Cardiac septum (tissue), 1 donor: ENCODE results near the gene MISP. TPM values are rescaled to one million over a fixed set of nuclear protein-coding genes. Genes with fewer than 3 reads are reported as not detected.
A peak's percentile ranks its signal among the peaks of the same experiment; 100 is the strongest.
"Not testable (repeated sequence)": the region's sequence is repeated elsewhere in the genome, so short reads cannot be mapped to it uniquely, and the experiment has no call there.

Experiments
- DNase-seq: peaks from one replicate; pipeline ENCODE4 v3.0.0-alpha.2; 2020; ENCODE audit warnings: low spot score
- intact Hi-C: fragments of 100-400 bp; cut with DNase I; formaldehyde crosslinking; loops from one replicate; pipeline ENCODE4 v1.14.0; 2022
- total RNA-seq: library from RNA; stranded (reverse); fragmentation: NEBNext Ultra II Directional; extraction: Animal tissue kit (Norgen Biotek cat#: 25700); gene quantifications from one replicate; pipeline ENCODE4 v1.2.1, GENCODE V29; 2021
- donor health status: DM: no; HTN: no; CAD: no.

The MISP gene
- total RNA-seq, 1 donor from 2014 or later, result not detected

DNA sequence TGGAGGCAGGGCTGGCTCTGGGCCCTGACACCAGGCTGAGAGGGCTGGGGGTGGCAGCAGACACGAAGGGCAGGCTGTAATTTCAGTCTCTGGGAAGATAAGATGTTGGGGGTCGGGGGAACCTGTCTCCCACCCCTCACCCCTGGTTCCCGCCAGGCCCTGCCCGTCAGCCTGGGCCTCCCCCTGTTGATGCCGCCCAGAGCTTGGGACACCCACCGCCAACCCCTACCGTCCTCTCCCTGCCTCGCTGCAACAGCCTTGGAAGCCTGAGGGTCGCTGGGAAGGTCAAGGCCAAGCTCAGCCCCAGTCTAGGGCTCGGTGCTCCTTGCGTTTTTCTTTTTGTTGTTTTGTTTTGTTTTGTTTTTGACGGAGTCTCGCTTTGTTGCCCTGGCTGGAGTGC, 27.7 kb upstream of the MISP start:
- no peak for DNase-seq
- intact Hi-C loops, result no loop called here

DNA sequence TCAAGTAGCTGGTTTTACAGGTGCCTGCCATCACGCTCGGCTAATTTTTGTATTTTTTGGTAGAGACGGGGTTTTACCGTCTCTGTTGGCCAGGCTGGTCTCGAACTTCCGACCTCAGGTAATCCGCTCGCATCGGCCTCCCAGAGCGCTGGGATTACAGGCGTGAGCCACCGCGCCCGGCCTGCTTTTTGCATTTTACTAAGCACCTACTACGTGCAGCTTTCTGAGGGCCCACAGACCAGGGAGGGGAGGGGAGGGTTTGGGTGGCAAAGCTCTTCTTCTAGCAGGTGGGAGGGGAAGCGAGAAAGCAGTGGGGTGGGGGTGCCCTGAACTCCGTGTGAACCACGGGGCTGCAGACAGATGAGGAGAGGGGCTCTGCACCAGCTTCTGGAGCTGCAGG, 27.2 kb upstream of the MISP start:
- DNase-seq, result no peak
- intact Hi-C loops, result no loop called here

DNA sequence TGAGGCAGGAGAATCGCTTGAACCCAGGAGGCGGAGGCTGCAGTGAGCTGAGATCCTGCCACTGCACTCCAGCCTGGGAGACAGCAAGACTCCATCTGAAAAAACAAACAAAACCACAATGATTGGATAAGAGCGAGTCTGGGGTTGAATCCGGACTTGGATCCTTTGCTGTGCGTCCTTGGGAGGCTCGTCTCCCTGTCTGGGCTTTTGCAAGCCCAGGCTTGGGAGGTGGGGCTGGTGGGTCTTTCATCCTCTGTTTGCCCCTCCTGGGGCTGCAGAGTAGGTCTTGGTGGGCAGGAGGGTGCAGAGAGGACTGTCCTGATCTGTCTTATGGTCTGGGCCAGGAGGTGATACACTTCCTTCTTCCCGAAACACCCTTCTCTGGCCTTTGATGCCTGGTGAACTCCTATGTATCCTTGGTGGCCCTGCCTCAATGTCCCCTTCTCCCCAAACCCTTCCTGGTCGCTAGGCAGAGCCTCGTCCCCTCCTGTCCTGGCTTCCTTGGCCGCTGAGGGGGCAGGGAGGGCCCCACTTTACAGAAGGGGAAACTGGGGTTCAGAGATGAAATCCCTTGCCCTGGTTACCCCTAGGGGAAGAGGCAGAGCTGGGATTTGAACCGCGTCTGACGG, 25.3 kb upstream of the MISP start:
- intact Hi-C loops, result no loop called here
- DNase-seq, result no peak

DNA sequence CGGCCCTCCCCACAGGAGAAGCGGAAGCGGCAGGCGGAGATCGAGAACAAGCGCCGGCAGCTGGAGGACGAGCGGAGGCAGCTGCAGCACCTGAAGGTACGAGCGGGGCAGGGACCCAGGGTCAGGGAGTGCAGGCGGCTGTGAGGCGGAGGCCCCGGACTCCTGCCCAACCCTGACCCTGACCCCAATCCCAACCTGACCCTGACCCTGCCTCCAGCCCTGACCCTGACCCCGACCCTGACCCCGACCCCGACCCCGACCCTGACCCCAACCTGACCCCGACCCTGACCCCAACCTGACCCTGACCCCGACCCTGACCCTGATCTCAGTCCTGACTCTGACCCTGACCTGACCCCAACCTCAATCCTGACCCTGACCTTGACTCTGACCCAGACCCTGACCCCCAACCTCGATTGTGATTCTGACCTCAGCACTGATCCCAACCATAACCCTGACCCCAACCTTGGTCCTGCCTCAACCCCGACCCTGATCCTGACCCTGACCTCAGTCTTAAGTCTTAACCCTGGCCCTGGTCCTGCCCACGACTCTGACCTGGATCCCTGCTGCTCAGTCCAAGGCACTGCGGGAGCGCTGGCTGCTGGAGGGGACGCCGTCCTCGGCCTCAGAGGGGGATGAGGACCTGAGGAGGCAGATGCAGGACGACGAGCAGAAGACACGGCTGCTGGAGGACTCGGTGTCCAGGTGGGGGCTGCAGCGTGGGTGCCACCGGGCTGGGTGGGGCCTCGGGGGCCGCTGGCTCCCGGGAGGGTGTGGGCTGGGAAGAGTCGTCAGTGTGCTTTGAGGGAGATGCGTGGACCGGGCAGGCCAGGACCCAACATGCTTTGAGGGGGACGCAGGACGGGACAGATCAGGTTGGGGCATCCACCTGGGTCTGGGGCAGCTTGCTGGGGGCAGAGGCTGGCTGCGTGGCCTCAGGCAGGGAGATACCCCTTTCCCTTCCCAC, 23.6 kb upstream of the MISP start:
- DNase-seq, result no peak

DNA sequence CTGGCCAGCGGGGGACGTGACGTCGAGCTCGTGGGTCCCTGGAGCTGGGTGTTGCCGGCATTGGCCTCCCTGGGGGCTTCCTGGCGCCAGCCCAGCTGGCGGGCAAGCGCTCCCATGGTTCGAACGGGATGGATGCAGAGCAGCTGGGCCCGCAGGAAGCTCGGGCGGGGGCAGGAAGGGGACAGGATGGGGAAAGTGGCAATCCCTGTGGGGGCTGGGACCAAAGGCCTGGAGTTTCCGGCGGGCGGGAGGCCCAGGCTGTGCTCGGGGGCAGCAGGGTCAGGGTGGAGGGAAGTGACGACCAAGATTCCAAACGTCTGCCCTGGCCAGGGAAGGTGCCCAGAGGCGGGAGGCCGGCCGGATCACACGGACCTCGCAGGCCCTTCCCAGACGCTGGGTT, 22.9 kb upstream of the MISP start:
- intact Hi-C loops, result no loop called here

More for the DNA sequence above, 23.6 kb upstream of the MISP start:
- intact Hi-C loops, result no loop called here

DNA sequence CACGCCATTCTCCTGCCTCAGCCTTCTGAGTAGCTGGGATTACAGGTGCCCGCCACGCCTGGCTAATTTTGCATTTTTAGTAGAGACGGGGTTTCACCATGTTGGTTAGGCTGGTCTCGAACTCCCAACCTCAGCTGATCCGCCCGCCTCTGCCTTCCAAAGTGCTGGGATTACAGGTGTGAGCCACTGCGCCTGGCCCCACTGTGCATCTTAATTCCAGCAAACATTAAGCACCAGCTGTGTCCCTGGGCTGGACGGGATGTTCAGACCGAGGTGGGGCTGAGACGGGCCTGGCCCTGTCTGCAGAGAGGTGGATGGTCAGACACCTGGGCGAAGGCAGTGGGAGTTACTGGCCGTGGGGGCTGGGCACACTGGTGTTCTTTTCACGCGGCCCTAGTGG, 21.3 kb upstream of the MISP start:
- DNase-seq, intact Hi-C loops: not testable (repeated sequence)

More for the DNA sequence above, 22.9 kb upstream of the MISP start:
- DNase-seq, result peak; percentile 82

DNA sequence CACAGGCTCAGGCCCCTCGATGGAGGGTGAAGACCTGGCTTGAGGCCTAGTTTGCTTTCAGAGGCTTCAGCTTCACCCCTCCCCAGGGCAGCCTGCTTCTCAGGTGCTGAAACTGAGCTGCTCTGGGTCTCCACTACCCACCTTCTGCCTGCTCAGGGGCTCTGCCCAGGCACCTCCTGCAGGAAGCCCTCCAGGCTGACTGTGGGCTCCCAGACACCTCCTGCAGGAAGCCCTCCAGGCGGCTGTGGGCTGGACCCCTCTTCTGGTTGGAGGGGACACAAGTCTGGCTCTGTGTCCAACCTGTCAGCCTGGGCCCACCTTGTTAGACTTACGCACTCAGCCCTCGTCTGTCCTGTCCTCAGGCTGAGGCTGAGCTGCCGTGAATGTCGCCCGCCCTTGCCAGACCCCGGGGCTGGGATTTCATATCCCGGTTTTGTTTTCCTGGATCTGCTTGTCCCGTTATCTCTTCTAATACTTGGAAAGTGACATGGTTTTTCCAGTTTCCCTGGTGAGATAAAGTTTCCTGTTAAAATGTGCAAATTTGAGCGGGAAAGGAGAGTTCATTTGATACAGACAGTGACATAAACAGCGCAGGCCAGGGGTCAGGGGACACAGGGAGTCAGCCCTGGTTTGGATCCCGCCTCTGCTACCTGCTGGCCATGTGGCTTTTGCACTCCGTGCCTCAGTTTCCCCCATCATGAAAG, 20.8 kb upstream of the MISP start:
- DNase-seq, result no peak
- intact Hi-C loops, result no loop called here

DNA sequence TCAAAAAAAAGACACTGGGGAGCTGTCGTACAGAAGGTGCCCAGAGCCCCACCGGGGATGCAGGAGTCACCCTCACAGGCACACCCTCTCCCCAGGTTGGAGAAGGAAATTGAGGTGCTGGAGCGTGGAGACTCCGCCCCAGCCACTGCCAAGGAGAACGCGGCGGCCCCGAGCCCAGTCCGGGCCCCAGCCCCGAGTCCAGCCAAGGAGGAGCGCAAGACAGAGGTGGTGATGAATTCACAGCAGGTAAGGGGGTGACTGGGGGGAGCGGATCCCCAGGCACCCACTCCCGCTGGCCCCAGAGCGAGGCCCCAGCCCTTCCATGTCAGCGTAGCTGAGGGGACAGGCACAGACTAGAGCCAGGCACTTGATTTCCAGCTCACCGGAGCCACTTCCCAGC, 19.9 kb upstream of the MISP start:
- DNase-seq, result no peak
- intact Hi-C loops, result no loop called here

DNA sequence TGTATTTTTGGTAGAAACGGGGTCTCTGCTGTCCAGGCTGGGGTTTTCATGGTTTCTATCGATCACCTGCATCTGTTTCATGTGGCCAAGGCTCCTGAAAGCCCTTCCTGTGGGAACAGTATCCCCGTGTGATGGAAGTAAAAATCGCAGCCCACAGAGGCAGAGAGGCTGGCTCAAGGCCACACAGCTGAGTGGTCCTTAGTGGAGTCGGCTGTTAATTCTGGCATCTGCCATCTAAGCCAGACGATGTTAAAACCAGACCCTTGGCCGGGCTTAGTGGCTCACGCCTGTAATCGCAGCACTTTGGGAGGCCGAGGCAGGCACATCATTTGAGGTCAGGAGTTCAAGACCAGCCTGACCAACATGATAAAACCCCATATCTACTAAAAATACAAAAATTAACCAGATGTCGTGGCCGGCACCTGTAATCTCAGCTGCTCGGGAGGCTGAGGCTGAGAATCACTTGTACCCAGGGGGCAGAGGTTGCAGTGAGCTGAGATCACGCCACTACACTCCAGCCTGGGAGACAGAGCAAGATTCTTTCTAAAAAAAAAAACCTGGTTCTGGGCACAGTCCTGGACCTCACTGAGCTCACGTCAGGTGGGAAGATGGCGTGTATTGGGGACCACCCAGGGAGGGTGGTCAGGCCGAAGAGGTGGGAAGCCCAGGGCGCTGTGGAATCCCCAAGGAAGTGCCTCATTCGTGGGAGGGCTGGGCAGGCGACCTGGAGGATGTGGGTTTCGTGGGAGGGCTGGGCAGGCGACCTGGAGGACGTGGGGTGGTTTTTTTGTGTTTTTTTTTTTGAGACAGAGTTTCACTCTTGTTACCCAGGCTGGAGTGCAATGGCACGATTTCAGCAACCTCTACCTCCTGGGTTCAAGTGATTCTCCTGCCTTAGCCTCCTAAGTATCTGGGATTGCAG, 18.5 kb upstream of the MISP start:
- intact Hi-C loops, result no loop called here
- no peak for DNase-seq

DNA sequence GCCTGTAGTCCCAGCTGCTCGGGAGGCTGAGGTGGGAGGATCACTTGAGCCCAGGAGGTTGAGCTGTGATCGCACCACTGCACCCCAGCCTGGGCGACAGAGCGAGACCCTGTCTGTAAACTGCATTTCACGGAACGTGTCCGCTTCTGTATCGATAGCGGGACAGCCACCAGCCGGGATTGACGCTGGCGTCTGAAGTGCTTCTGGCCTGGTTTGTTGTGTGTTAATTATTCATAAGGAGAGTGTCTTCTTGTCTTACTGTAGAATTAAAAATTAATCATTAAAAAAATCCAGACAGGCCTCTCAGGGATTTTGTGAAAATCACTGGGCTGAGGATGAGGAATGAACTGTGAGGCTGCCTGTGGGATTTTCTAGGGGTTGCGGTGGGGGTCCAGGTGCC, 16.2 kb upstream of the MISP start:
- DNase-seq, result no peak
- intact Hi-C loops, result loop anchor here (2.0 kb wide), 1 partner anchor 70 kb away; no protein-coding TSS in a partner anchor

DNA sequence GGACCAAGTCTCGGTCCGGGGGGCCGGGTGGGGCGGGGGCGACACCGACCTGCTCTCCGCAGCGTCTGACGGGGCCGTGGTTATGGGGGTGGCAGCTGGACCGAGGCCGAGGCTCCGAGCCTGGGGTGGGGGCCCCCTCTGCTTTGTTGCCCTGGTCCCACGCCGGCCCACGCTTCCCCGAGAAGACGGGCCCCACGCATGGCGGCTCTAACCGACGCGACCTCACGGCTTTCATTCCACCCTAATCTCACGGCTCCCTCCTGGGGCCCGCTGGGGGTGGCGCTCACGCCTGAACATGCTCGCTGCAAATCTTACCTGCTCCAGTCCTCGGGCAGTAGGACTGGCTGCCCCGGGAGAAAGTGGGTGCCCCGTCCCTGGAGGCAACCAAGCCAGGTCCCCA, 14.8 kb upstream of the MISP start:
- intact Hi-C loops, result no loop called here

DNA sequence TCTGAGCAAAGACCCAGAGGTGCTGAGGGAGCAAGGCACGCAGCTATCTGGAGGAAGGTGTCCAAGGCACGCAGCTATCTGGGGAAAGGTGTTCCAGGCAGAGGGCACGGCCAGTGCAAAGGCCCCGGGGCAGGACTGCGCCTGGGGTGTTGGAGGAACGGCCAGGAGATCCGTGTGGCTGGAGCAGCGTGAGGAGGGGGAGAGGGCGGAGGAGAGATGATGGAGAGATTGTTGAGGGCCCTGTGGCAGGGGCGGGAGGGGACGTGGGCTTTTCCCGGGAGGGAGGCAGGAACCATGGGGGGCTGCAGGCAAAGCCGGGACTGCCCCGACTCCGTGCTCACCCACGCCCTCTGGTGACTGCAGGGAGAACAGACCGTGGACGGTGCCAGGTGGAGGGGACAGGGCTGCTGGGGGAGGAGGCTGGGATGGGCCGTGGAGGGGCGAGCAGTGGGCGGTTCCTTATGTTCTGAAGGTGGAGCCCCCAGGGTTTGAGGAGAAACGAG, 13.3 kb upstream of the MISP start:
- no peak for DNase-seq
- intact Hi-C loops, result no loop called here

More for the DNA sequence above, 14.8 kb upstream of the MISP start:
- no peak for DNase-seq

DNA sequence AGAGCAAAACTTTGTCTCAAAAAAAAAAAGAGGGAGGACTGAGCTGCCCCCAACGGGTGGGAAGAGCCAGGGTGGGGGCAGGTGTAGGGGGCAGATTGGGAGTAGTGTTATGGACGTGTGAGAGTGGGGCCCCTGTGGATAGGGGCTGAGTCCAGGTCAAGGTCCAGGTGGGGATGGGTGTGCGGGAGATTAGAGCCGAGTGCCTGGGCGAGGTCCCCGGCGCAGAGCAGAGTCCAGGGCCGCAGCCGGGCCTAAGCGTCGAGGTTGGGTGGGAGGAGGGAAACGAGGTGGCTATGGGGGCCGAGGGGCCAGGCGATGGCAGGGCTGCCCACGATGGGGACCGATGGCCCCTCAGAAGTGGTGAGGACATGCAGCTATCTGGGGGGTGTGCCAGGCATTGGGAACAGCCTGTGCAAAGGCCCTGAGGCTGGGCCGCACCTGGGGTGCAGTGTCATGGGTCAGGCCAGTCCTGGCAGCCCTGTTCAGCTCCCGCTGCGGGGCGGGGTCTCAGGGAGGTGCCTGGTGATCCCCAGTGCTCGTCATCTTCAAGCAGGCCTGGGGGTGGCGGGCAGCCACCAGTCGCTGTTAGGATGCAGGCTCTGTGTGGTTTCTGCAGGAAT, 12.3 kb upstream of the MISP start:
- no peak for DNase-seq
- intact Hi-C loops, result no loop called here

DNA sequence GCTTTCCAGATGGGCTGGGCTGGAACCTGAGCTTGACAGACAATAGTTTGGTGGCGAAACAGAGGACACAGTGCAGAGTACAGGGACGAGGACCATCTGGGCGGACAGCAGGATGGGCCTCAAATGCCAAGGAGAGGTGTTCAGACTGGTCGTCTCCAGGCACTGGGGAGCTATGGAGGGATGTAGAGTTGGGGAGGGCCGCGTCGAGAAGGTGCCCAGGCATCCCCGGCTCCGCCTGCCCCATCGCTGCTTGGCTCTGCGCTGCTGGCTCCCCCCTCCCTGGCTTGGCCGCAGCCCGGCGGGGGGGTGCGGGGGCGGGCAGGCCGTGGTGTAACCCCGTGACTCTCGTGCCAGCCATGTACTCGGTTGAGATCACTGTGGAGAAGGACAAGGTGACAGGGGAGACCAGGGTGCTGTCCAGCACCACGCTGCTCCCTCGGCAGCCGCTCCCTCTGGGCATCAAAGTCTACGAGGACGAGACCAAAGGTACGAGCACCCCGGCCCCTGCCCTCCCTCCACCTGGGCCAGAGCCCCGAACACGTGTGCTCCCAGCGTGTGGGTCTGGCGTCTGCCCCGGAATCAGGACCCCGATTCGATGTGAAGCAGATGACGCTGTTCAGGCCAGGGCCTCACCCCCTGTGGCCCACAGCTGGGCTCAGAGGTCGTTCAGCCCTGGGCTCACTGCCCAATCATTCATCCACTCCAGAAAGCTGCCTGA, 10.8 kb upstream of the MISP start:
- intact Hi-C loops, result no loop called here
- no peak for DNase-seq

DNA sequence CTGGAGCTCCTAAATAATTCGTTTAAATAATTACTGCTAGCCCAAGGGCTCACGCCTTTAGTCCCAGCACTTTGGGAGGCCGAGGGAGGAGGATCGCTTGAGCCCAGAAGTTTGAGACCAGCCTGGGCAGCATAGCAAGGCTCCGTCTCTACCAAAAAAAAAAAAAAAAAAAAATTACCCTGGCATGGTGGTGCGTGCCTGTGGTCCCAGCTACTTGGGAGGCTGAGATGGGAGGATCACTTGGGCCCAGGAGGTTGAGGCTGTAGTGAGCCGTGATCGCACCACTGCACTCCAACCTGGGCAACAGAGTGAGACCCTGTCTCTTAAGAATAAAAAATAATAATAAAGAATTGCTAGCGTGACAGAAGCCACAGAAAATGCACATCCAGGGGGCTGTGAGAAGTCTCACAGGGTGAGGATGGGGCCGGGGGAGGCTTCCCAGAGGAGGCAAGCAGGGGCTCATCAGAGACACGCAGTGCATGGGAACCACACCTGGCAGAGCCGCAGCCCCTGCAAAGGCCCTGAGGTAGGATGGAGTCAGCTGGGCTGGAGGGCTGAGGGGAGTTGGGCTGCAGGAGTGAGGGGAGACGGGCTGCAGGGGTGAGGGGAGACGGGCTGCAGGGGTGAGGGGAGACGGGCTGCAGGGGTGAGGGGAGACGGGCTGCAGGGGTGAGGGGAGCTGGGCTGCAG, 10.0 kb upstream of the MISP start:
- DNase-seq, intact Hi-C loops: not testable (repeated sequence)

DNA sequence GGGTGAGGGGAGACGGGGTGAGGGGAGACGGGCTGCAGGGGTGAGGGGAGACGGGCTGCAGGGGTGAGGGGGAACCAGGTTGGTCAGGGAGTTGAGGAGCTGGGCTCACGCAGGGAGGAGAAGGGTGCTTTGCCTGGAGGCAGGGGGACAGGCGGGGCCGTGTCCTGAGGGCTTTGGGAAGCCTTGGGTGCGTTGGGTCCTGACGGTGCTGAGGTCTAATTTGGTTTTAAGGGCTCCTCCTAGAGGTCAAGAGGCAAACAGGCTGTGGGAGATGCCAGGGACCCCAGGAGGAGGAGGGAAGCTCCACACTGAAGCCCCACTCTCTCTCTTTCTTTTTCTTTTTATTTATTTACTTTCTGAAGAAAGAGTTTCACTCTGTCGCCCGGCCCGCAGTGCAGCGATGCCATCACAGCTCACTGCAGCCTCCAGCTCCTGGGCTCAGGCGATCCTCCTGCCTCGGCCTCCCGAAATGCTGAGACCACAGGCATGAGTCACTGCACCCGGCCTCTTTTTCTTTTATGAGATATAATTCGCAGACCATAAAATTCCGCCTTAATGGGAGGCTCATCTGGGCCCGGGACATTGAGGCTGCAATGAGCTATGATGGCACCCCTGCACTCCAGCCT, 9.3 kb upstream of the MISP start:
- intact Hi-C loops, result no loop called here
- DNase-seq, result no peak

DNA sequence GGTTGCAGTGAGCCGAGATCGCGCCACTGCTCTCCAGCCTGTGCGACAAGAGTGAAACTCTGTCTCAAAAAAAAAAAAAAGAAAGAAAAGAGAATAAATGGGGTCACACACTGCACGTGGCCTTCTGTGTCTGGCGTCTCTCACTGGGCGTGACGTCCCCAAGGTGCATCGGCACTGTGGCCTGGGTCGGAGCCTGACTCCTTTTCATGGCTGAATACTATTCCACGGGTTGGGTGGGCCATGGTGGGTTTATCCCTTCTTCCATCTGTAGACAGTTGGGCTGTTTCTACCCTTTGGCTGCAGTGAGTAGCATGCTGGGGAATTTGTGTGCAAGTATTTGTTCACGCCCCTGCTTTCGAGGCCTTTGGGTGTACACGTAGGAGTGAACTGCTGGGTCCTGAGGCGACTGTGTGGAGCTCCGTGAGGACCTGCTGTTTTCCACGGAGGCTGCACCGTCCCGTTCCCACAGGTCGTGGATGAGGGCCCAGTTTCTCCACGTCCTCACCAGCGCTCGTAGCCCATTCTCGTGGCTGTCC, 8.3 kb upstream of the MISP start:
- DNase-seq, result no peak
- intact Hi-C loops, result no loop called here
